Tibial artery (tissue), 4 donors: ENCODE data around the gene CHERP.
"Not testable (repeated sequence)": the region's sequence is repeated elsewhere in the genome, so short reads cannot be mapped to it uniquely, and the experiment has no call there.

ENCODE experiments used
- DNase-seq, 2 donors: peaks; one replicate each; pipeline ENCODE4 v3.0.0-alpha.2; 2019
- H3K27ac ChIP-seq, 2 donors: fragments of 200-600 bp; sonication (generic) in 1 of 2; 1 replicate in 1 of 2; 2 replicates in 1 of 2; pipeline ENCODE4 v1.5.1; 2018 to 2019; ENCODE audit warnings: mild to moderate bottlenecking in 1 of 2
- H3K27me3 ChIP-seq, 2 donors: fragments of 200-600 bp; sonication (generic) in 1 of 2; one replicate each; pipeline versions ENCODE4 v1.5.1 to v1.6.0; 2016 to 2019
- H3K36me3 ChIP-seq, 3 donors: fragments of 200-600 bp; sonication (generic) in 2 of 3; one replicate each; pipeline ENCODE4 v1.5.1; 2016 to 2019; ENCODE audit warnings: mild to moderate bottlenecking in 2 of 3
- H3K4me1 ChIP-seq, 4 donors: fragments of 200-600 bp; sonication (generic) in 2 of 4; 1 replicate in 3 of 4; 2 replicates in 1 of 4; pipeline ENCODE4 v1.5.1; 2016 to 2019
- H3K4me3 ChIP-seq, 2 donors: fragments of 200-600 bp; sonication (generic) in 1 of 2; 1 replicate in 1 of 2; 2 replicates in 1 of 2; pipeline ENCODE4 v1.5.1; 2018 to 2019; ENCODE audit warnings: mild to moderate bottlenecking in 2 of 2
- H3K9me3 ChIP-seq, 3 donors: fragments of 200-600 bp; sonication (generic) in 1 of 3; one replicate each; pipeline ENCODE4 v1.5.1; 2016 to 2019
- intact Hi-C: fragments of 100-400 bp; cut with DNase I; formaldehyde crosslinking; loops from one replicate; pipeline ENCODE4 v1.15.0; 2023; ENCODE audit warnings: low total_unique reads
- TF ChIP-seq, protein P1 (sequence below), 2 experiments: fragments of 200-600 bp in 1 of 2; fragments of 450-650 bp in 1 of 2; IDR thresholded peaks; one replicate each; pipeline ENCODE4 v1.5.1; 2017 to 2019; ENCODE audit warnings: antibody characterized with exemption in 2 of 2, mild to moderate bottlenecking in 1 of 2, moderate library complexity in 1 of 2

Gene CHERP

DNA sequence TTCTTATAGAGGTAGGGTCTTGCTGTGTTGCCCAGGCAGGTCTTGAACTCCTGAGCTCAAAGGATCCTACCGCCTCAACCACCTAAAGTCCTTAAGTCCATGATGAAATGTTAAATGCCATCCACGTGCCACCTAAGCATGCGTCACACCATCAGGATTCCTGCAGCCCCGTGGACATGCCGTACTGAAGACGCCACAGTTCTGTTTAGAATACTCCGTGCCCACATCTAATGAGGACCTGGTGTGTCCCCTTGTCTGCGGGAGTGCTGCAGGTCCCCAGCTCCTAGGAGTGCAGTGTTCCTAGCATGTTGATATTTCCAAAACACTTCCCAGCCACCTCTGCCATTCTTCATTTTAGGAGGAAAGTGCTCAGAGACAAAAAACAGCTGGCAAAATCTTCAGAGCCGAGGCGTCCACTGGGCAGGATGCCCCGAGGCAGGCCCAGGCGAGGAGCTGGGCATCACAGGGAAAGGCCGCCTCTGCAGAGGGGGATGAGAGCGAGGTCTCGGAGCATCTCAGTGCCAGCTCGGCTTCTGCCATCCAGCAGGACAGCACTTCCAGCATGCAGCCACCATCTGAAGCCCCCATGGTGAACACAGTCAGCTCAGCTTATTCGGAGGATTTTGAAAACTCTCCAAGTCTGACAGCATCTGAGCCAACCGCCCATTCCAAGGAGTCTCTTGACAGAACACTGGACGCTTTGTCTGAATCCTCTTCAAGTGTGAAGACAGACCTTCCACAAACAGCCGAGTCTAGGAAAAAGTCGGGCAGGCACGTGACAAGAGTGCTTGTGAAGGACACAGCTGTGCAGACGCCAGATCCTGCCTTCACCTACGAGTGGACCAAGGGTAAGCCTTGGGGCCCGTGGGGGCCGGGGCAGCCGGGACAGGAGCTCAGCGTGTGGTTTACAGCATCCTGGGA, 32.8 kb downstream of the CHERP start:
- DNase-seq: peak in 1 of 2 donors; percentile 38

DNA sequence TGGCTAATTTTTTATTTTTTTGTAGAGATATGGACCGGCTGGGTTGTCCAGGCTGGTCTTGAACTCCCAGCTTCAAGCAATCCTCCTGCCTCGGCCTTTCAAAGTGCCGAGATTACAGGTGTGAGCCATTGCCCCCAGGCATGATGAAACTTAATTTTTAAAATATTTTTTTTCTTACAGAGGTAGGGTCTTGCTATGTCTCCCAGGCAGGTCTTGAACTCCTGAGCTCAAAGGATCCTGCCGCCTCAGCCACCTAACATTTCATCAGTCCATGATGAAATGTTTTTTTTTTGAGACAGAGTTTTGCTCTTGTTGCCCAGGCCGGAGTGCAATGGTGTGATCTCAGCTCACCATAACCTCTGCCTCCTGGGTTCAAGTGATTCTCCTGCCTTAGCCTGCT, 33.7 kb downstream of the CHERP start:
- Histone ChIP-seq H3K27me3 (no peaks in the 10 kb centered on the region), H3K36me3 (peaks cover 6 to 60% (median 52%) of the 10 kb centered on the region in 3 donors), H3K27ac (no peak overlapping the region), H3K9me3 (no peaks in the 10 kb centered on the region), H3K4me3 (no peak overlapping the region), H3K4me1 (no peaks in the 10 kb centered on the region)
- DNase-seq: no peak
- TF ChIP-seq, protein P1, sequence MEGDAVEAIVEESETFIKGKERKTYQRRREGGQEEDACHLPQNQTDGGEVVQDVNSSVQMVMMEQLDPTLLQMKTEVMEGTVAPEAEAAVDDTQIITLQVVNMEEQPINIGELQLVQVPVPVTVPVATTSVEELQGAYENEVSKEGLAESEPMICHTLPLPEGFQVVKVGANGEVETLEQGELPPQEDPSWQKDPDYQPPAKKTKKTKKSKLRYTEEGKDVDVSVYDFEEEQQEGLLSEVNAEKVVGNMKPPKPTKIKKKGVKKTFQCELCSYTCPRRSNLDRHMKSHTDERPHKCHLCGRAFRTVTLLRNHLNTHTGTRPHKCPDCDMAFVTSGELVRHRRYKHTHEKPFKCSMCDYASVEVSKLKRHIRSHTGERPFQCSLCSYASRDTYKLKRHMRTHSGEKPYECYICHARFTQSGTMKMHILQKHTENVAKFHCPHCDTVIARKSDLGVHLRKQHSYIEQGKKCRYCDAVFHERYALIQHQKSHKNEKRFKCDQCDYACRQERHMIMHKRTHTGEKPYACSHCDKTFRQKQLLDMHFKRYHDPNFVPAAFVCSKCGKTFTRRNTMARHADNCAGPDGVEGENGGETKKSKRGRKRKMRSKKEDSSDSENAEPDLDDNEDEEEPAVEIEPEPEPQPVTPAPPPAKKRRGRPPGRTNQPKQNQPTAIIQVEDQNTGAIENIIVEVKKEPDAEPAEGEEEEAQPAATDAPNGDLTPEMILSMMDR (IDR thresholded peaks at IDR 0.05): no peak
- intact Hi-C loops: no loop called here

More for the DNA sequence above, 32.8 kb downstream of the CHERP start:
- Histone ChIP-seq H3K4me3 (no peak overlapping the region), H3K27me3 (no peaks in the 10 kb centered on the region), H3K27ac (peak overlapping the region in 1 of 2 donors; percentile 31), H3K36me3 (peaks cover 10 to 60% (median 53%) of the 10 kb centered on the region in 3 donors), H3K4me1 (no peaks in the 10 kb centered on the region), H3K9me3 (no peaks in the 10 kb centered on the region)
- intact Hi-C loops: no loop called here
- TF ChIP-seq, protein P1 (IDR thresholded peaks at IDR 0.05): no peak

DNA sequence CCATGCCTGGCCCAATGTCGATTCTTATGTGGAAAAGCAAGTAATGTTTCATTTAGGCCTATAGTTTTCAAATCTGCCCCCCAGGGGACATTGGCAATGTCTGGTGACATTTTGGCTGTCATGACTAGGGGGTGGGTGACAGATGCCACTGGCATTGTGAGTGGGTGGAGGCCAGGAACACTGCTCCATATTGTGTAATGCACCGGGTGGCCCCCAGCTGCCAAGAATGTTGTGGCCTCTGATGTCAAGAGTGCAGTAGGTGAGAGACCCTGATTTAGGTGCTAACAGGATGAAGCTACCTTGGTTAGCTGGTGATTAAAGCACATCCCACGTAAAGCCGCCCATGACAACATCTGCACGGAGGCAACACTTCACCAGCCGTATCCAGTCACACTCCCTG, 35.3 kb downstream of the CHERP start:
- TF ChIP-seq, protein P1 (IDR thresholded peaks at IDR 0.05): no peak
- Histone ChIP-seq H3K4me3 (no peak overlapping the region), H3K36me3 (peaks cover 8 to 58% (median 52%) of the 10 kb centered on the region in 3 donors), H3K27me3 (no peaks in the 10 kb centered on the region), H3K27ac (no peak overlapping the region), H3K4me1 (no peaks in the 10 kb centered on the region), H3K9me3 (no peaks in the 10 kb centered on the region)
- no peak for DNase-seq
- intact Hi-C loops: no loop called here

DNA sequence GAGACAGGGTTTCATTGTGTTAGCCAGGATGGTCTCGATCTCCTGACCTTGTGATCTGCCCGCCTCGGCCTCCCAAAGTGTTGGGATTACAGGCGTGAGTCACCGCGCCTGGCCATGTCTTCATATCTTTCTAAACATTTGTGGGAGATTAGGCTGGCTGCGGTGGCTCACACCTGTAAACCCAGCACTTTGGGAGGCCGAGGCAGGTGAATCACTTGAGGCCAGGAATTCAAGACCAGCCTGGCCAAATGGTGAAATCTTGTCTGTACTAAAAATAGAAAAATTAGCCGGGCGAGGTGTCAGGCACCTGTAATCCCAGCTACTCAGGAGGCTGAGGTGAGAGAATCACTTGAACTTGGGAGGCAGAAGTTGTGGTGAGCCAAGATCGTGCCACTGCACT, 36.1 kb downstream of the CHERP start:
- H3K9me3 ChIP-seq, H3K4me3 ChIP-seq, H3K4me1 ChIP-seq, H3K27me3 ChIP-seq, H3K27ac ChIP-seq, DNase-seq, intact Hi-C loops: not testable (repeated sequence)
- peaks cover 11 to 60% (median 54%) of the 10 kb centered on the region in 3 donors for H3K36me3 ChIP-seq

DNA sequence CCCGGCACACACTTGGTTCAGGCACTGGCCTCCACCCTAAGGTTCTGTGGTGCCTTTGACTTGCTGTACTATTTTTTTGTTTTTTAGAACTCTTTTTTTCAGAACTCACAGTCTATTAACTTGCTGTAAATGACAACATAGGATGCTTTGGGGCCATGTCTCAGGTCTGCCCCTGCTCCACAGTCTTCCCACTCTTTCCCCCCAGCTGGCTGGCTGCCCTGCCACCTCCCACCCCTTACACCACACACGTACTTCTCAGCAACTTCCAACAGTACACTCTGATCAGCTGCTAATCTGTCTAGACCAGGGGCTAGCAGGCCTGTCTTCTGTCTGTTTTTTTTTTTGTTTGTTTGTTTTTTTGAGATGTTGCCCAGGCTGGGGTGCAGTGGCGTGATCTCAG, 38.0 kb downstream of the CHERP start:
- no peak overlapping the region for H3K4me3 ChIP-seq
- TF ChIP-seq, protein P1 (IDR thresholded peaks at IDR 0.05): no peak
- no peaks in the 10 kb centered on the region for H3K9me3 ChIP-seq
- no peak overlapping the region for H3K27ac ChIP-seq
- peaks cover 13 to 55% (median 39%) of the 10 kb centered on the region in 3 donors for H3K36me3 ChIP-seq
- intact Hi-C loops: no loop called here
- no peaks in the 10 kb centered on the region for H3K27me3 ChIP-seq
- no peak for DNase-seq
- H3K4me1 ChIP-seq: no peaks in the 10 kb centered on the region

DNA sequence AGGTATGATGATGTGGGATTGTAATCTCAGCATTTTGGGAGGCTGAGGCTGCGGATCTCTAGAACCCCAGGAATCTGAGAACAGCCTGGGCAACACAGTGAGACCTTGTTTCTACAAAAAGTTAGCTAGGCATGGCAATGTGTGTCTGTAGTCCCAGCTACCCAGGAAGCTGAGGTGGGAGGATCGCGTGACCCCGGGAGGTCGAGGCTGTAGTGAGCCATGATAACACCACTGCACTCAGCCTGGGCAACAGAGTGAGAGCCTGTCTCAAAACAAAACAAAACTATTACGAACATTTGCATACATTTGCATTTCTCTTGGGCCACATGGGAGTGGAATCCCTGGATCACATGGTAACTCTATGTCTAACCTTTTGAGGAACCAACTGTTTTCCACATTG, 44.4 kb downstream of the CHERP start:
- H3K9me3 ChIP-seq: no peaks in the 10 kb centered on the region
- TF ChIP-seq, protein P1 (IDR thresholded peaks at IDR 0.05): no peak
- DNase-seq: no peak
- H3K4me3 ChIP-seq: no peak overlapping the region
- intact Hi-C loops: loop anchor here (2.0 kb wide), 1 partner anchor 27 kb away; the partner anchor contains the start of gene EPS15L1
- H3K27ac ChIP-seq: no peak overlapping the region
- peaks cover 0 to 9% (median 5%) of the 10 kb centered on the region in 4 donors for H3K4me1 ChIP-seq
- H3K36me3 ChIP-seq: peaks cover 7 to 23% (median 12%) of the 10 kb centered on the region in 3 donors
- no peaks in the 10 kb centered on the region for H3K27me3 ChIP-seq
